ENCODE results near the gene TIRAP.

Gene TIRAP

GRCh38 chr11:126327281-126328000 is 44.5 kb downstream of the TIRAP start:
- DNase-seq, result no peak

- DNase-seq, result no peak
Measured at GRCh38 chr11:126328001-126328390, 45.1 kb downstream of the TIRAP start.

GRCh38 chr11:126328444-126328843 is 45.6 kb downstream of the TIRAP start:
- DNase-seq, result no peak

- no peak for DNase-seq
Measured at GRCh38 chr11:126328938-126329643, 46.2 kb downstream of the TIRAP start.

- peak; percentile 34 for DNase-seq
Measured at GRCh38 chr11:126329644-126330211, 46.8 kb downstream of the TIRAP start.

GRCh38 chr11:126331286-126331685 is 48.4 kb downstream of the TIRAP start:
- no peak for DNase-seq

- peak; percentile 88 for DNase-seq
Measured at GRCh38 chr11:126332221-126332711, 49.4 kb downstream of the TIRAP start.

- no peak for DNase-seq
Measured at GRCh38 chr11:126333142-126333541, 50.2 kb downstream of the TIRAP start.

- peak; percentile 55 for DNase-seq
Measured at GRCh38 chr11:126334659-126335462, 52.0 kb downstream of the TIRAP start.

GRCh38 chr11:126335463-126335760 is 52.5 kb downstream of the TIRAP start:
- no peak for DNase-seq

GRCh38 chr11:126336138-126336541 is 53.2 kb downstream of the TIRAP start:
- no peak for DNase-seq

- DNase-seq, result no peak
Measured at GRCh38 chr11:126336671-126337101, 53.8 kb downstream of the TIRAP start.

GRCh38 chr11:126337126-126337473 is 54.2 kb downstream of the TIRAP start:
- no peak for DNase-seq

- no peak for DNase-seq
Measured at GRCh38 chr11:126337474-126338241, 54.8 kb downstream of the TIRAP start.

GRCh38 chr11:126338346-126339055 is 55.6 kb downstream of the TIRAP start:
- no peak for DNase-seq

- DNase-seq, result peak; percentile 31
Measured at GRCh38 chr11:126339073-126339862, 56.4 kb downstream of the TIRAP start.

GRCh38 chr11:126339863-126340434 is 57.1 kb downstream of the TIRAP start:
- peak; percentile 47 for DNase-seq

- no peak for DNase-seq
Measured at GRCh38 chr11:126340960-126341606, 58.2 kb downstream of the TIRAP start.

GRCh38 chr11:126341760-126342161 is 58.9 kb downstream of the TIRAP start:
- DNase-seq, result peak; percentile 96

- no peak for DNase-seq
Measured at GRCh38 chr11:126343051-126343450, 60.2 kb downstream of the TIRAP start.

Measured in fibroblast of upper back skin (primary cell).